Measurements from ENCODE around the gene IGF2BP2.

DNA sequence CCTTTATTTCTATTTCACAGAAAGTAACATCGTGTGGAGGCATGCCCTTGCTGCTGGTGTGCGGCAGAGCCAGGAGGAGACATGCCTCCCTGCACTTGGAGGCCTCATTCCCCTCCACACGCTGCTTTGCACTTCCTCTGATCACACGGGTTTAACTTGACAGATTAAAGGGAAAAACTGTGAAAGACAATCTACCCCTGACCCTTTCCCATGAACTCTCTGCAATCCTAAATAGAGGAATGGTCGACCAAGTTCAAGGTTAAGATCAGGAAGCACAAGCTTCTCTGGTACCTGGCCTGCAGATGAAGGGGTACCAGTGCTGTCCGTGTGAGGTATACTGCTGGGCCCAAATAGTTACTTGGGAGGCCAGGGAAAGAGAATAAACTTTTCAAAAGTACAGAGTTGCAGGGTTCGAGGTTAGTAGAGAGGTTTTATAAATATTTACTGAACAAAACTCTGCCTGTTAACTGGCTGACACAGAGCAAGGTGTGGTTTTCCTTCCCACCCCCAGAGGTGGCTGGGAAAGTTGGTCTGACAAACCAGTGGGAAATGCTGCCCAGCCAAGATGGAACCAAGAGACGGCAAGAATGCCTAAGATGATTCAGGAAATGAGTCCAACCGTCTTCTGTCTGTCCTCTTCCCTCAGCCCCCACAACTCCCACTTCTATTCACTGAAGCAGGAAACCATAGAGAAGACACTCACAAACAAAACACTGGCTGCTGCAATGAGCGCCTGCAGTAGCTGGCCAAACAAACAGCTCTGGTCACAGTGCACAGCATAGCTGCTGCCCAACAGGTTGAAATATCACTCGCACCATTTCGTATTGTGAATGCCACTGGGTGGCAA is 79.6 kb downstream of the IGF2BP2 start:
- no peak; the same call in 1 of the 2 replicates for TF ChIP-seq SSRP1 (CRISPR knock-in tag; IDR thresholded peaks at IDR 0.05)
- TF ChIP-seq IRF2 (CRISPR knock-in tag; IDR thresholded peaks at IDR 0.05) = no peak
- no peak for TF ChIP-seq POLR2A (IDR thresholded peaks at IDR 0.05; ENCODE audit: insufficient read depth in 1 of 2, low read depth in 2 of 2, low read length in 2 of 2)
- peak; percentile 27; the same call in 1 of the 2 replicates for TF ChIP-seq MEIS2 (CRISPR knock-in tag; IDR thresholded peaks at IDR 0.05)
- TF ChIP-seq ELF4 (CRISPR knock-in tag; IDR thresholded peaks at IDR 0.05; ENCODE audit: borderline replicate concordance) = no peak
- TF ChIP-seq TCF7L2 (IDR thresholded peaks at IDR 0.05; ENCODE audit: low read depth, low read length) = no peak
- TF ChIP-seq, protein P1, sequence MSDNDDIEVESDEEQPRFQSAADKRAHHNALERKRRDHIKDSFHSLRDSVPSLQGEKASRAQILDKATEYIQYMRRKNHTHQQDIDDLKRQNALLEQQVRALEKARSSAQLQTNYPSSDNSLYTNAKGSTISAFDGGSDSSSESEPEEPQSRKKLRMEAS (IDR thresholded peaks at IDR 0.05) = no peak
- TF ChIP-seq, protein P2, sequence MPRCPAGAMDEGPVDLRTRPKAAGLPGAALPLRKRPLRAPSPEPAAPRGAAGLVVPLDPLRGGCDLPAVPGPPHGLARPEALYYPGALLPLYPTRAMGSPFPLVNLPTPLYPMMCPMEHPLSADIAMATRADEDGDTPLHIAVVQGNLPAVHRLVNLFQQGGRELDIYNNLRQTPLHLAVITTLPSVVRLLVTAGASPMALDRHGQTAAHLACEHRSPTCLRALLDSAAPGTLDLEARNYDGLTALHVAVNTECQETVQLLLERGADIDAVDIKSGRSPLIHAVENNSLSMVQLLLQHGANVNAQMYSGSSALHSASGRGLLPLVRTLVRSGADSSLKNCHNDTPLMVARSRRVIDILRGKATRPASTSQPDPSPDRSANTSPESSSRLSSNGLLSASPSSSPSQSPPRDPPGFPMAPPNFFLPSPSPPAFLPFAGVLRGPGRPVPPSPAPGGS (CRISPR knock-in tag; IDR thresholded peaks at IDR 0.05) = no peak
- no peak for TF ChIP-seq POLR2AphosphoS5 (IDR thresholded peaks at IDR 0.05; ENCODE audit: low read depth, low read length)
- TF ChIP-seq CBFB (CRISPR knock-in tag; IDR thresholded peaks at IDR 0.05) = no peak
- no peak for TF ChIP-seq ZNF274 (CRISPR knock-in tag; IDR thresholded peaks at IDR 0.05)
- no peak for TF ChIP-seq FOXK2 (IDR thresholded peaks at IDR 0.05)
- TF ChIP-seq FOXM1 (CRISPR knock-in tag; IDR thresholded peaks at IDR 0.05) = no peak
